Neuronal stem cell (in vitro differentiated cells): ENCODE data around the gene TMTC2.

Experiments
- DNase-seq: peaks from one replicate; pipeline ENCODE4 v3.0.0-alpha.2; 2013; ENCODE audit warnings: low spot score
- H2AFZ ChIP-seq: one replicate; pipeline ENCODE4 v1.6.1; 2013; ENCODE audit warnings: mild to moderate bottlenecking, low read length, inconsistent platforms
- H2AK5ac ChIP-seq: 2 replicates; pipeline ENCODE4 v1.6.1; 2013; ENCODE audit warnings: low read depth, mild to moderate bottlenecking, inconsistent platforms, low read length, moderate library complexity, mixed read lengths
- H2BK120ac ChIP-seq: 2 replicates; pipeline ENCODE4 v1.6.1; 2013; ENCODE audit warnings: low read depth, mild to moderate bottlenecking, inconsistent platforms, low read length, moderate library complexity, mixed read lengths
- H2BK12ac ChIP-seq: one replicate; pipeline ENCODE4 v1.6.1; 2013; ENCODE audit warnings: low read length, inconsistent platforms
- H2BK15ac ChIP-seq: 2 replicates; pipeline ENCODE4 v1.6.1; 2013; ENCODE audit warnings: mild to moderate bottlenecking, low read length, inconsistent platforms, mixed read lengths
- H2BK5ac ChIP-seq: one replicate; pipeline ENCODE4 v1.6.1; 2013; ENCODE audit warnings: inconsistent platforms, mild to moderate bottlenecking, low read length, moderate library complexity
- H3K14ac ChIP-seq: one replicate; pipeline ENCODE4 v1.6.1; 2013; ENCODE audit warnings: low read length, inconsistent platforms
- H3K18ac ChIP-seq: 2 replicates; pipeline ENCODE4 v1.6.1; 2013; ENCODE audit warnings: low read length, inconsistent platforms
- H3K23ac ChIP-seq: 2 replicates; pipeline ENCODE4 v1.6.1; 2013; ENCODE audit warnings: low read depth, mild to moderate bottlenecking, mixed read lengths, low read length, inconsistent platforms; ENCODE audit not compliant: poor library complexity
- H3K27ac ChIP-seq: replicated peaks from 3 replicates; pipeline ENCODE4 v1.5.1; 2013; ENCODE audit warnings: low read length, inconsistent platforms
- H3K27me3 ChIP-seq, 3 experiments: 2 replicates each; pipeline ENCODE4 v1.6.1; 2013; ENCODE audit warnings: low read length in 3 of 3, mild to moderate bottlenecking in 2 of 3, inconsistent platforms in 1 of 3, low read depth in 1 of 3, mixed read lengths in 1 of 3, moderate library complexity in 1 of 3; ENCODE audit not compliant: control insufficient read depth in 3 of 3, insufficient read depth in 3 of 3
- H3K36me3 ChIP-seq, 2 donors: replicated peaks in 1 of 2; 2 replicates each; pipeline ENCODE4 v1.6.1; 2013; ENCODE audit warnings: low read length in 2 of 2; ENCODE audit not compliant: control insufficient read depth in 2 of 2, insufficient read depth in 2 of 2
- H3K4ac ChIP-seq: 2 replicates; pipeline ENCODE4 v1.6.1; 2013; ENCODE audit warnings: inconsistent platforms, mild to moderate bottlenecking, low read length, moderate library complexity
- H3K4me1 ChIP-seq, 2 donors: 1 replicate in 1 of 2; 2 replicates in 1 of 2; pipeline ENCODE4 v1.6.1; 2013; ENCODE audit warnings: low read length in 2 of 2, low read depth in 1 of 2; ENCODE audit not compliant: control insufficient read depth in 2 of 2, insufficient read depth in 1 of 2
- H3K4me2 ChIP-seq: one replicate; pipeline ENCODE4 v1.6.1; 2013; ENCODE audit warnings: mild to moderate bottlenecking, low read length, inconsistent platforms; ENCODE audit not compliant: insufficient read depth, poor library complexity, severe bottlenecking
- H3K4me3 ChIP-seq, 2 donors: 2 replicates each; pipeline ENCODE4 v1.5.1; 2013; ENCODE audit warnings: low read length in 2 of 2, mild to moderate bottlenecking in 2 of 2, inconsistent platforms in 1 of 2, moderate library complexity in 1 of 2
- H3K79me1 ChIP-seq: one replicate; pipeline ENCODE4 v1.6.1; 2013; ENCODE audit warnings: low read depth, mild to moderate bottlenecking, inconsistent platforms, low read length, moderate library complexity
- H3K9ac ChIP-seq: one replicate; pipeline ENCODE4 v1.6.1; 2013; ENCODE audit warnings: mild to moderate bottlenecking, low read depth, low read length, inconsistent platforms; ENCODE audit not compliant: poor library complexity
- H3K9me3 ChIP-seq, 2 donors: replicated peaks in 1 of 2; 2 replicates each; pipeline versions ENCODE3 to v1.6.1; 2013; ENCODE audit warnings: low read length in 2 of 2, mild to moderate bottlenecking in 2 of 2, inconsistent platforms in 1 of 2, low read depth in 1 of 2, mixed read lengths in 1 of 2, moderate library complexity in 1 of 2; ENCODE audit not compliant: control insufficient read depth in 2 of 2, insufficient read depth in 1 of 2
- H4K8ac ChIP-seq: one replicate; pipeline ENCODE4 v1.6.1; 2013; ENCODE audit warnings: low read depth, mild to moderate bottlenecking, inconsistent platforms, low read length, moderate library complexity
- H4K91ac ChIP-seq: one replicate; pipeline ENCODE4 v1.6.1; 2013; ENCODE audit warnings: low read length, low read depth, mild to moderate bottlenecking, inconsistent platforms; ENCODE audit not compliant: poor library complexity
- WGBS, 2 donors: extraction: QIAGEN DNeasy Blood & Tissue Kit; methylation state at CpG; one replicate each; pipeline ENCODE4 v1.1.7; 2013; ENCODE audit warnings: missing lambda C conversion rate in 2 of 2, mixed read lengths in 1 of 2; ENCODE audit not compliant: insufficient read length in 2 of 2, insufficient replicate concordance in 1 of 2; ENCODE audit errors: extremely low coverage in 2 of 2; 5-methylcytosine and 5-hydroxymethylcytosine counted together

TMTC2 gene

GRCh38 chr12:82858534-82858917 is 171.8 kb downstream of the TMTC2 start:
- H3K4ac ChIP-seq = no peak overlapping the region
- WGBS, 2 donors = no CpG with 5 or more reads among the region's 3 CpGs
- no peak overlapping the region for H4K91ac ChIP-seq
- no peaks in the 10 kb centered on the region for H3K79me1 ChIP-seq
- no peak overlapping the region for H3K4me3 ChIP-seq
- H2BK120ac ChIP-seq = no peak overlapping the region
- no peak overlapping the region for H2BK15ac ChIP-seq
- no peak overlapping the region for H3K4me2 ChIP-seq
- H3K36me3 ChIP-seq = peaks cover 0 to 60% of the 10 kb centered on the region in 2 donors
- no peak overlapping the region for H2BK5ac ChIP-seq
- no peak for DNase-seq
- H3K23ac ChIP-seq = no peak overlapping the region
- H2BK12ac ChIP-seq = no peak overlapping the region
- H3K9me3 ChIP-seq = peaks cover 0 to 5% of the 10 kb centered on the region in 2 donors
- H3K27me3 ChIP-seq = no peaks in the 10 kb centered on the region
- no peak overlapping the region for H3K14ac ChIP-seq
- H3K18ac ChIP-seq = no peak overlapping the region
- H2AFZ ChIP-seq = no peak overlapping the region
- no peak overlapping the region for H3K9ac ChIP-seq
- no peak overlapping the region for H4K8ac ChIP-seq
- no peak overlapping the region for H3K27ac ChIP-seq
- peaks cover 3 to 8% of the 10 kb centered on the region in 2 donors for H3K4me1 ChIP-seq
- H2AK5ac ChIP-seq = no peak overlapping the region

GRCh38 chr12:82862069-82862841 is 175.5 kb downstream of the TMTC2 start:
- no peak overlapping the region for H4K8ac ChIP-seq
- H3K4me2 ChIP-seq = no peak overlapping the region
- no peak overlapping the region for H2BK5ac ChIP-seq
- H3K4me1 ChIP-seq = peaks cover 6 to 7% of the 10 kb centered on the region in 2 donors
- no peak overlapping the region for H3K4ac ChIP-seq
- no peak overlapping the region for H2AFZ ChIP-seq
- no CpG with 5 or more reads among the region's 1 CpG for WGBS, 2 donors
- no peak overlapping the region for H3K18ac ChIP-seq
- no peak overlapping the region for H2AK5ac ChIP-seq
- no peak overlapping the region for H2BK12ac ChIP-seq
- no peak overlapping the region for H2BK15ac ChIP-seq
- no peak overlapping the region for H3K27ac ChIP-seq
- H3K9me3 ChIP-seq = peaks cover 0 to 8% of the 10 kb centered on the region in 2 donors
- no peaks in the 10 kb centered on the region for H3K79me1 ChIP-seq
- no peak overlapping the region for H4K91ac ChIP-seq
- no peak overlapping the region for H3K9ac ChIP-seq
- H3K14ac ChIP-seq = no peak overlapping the region
- no peak overlapping the region for H2BK120ac ChIP-seq
- H3K4me3 ChIP-seq = no peak overlapping the region
- H3K23ac ChIP-seq = no peak overlapping the region
- peaks cover 0 to 59% of the 10 kb centered on the region in 2 donors for H3K36me3 ChIP-seq
- no peaks in the 10 kb centered on the region for H3K27me3 ChIP-seq
- no peak for DNase-seq

GRCh38 chr12:82862876-82863649 is 176.4 kb downstream of the TMTC2 start:
- Histone ChIP-seq H3K27ac (no peak overlapping the region), H3K9me3 (peaks cover 0 to 3% of the 10 kb centered on the region in 2 donors), H3K4me1 (peaks cover 5 to 8% of the 10 kb centered on the region in 2 donors), H2AFZ (no peak overlapping the region), H3K23ac (no peak overlapping the region), H3K4ac (no peak overlapping the region), H2BK12ac (no peak overlapping the region), H2BK120ac (no peak overlapping the region), H2BK15ac (no peak overlapping the region), H3K14ac (no peak overlapping the region), H3K4me3 (no peak overlapping the region), H3K27me3 (no peaks in the 10 kb centered on the region), H3K79me1 (no peaks in the 10 kb centered on the region), H2AK5ac (no peak overlapping the region), H3K4me2 (no peak overlapping the region), H4K8ac (no peak overlapping the region), H3K9ac (no peak overlapping the region), H3K36me3 (peaks cover 0 to 51% of the 10 kb centered on the region in 2 donors), H4K91ac (no peak overlapping the region), H2BK5ac (no peak overlapping the region), H3K18ac (no peak overlapping the region)
- WGBS, 2 donors = no CpG with 5 or more reads among the region's 6 CpGs
- DNase-seq = no peak

- Histone ChIP-seq H3K9me3 (peaks cover 0 to 3% of the 10 kb centered on the region in 2 donors), H4K91ac (no peak overlapping the region), H2BK12ac (no peak overlapping the region), H2BK15ac (no peak overlapping the region), H4K8ac (no peak overlapping the region), H3K27ac (no peak overlapping the region), H3K4me3 (no peak overlapping the region), H3K4ac (no peak overlapping the region), H3K79me1 (no peaks in the 10 kb centered on the region), H3K23ac (no peak overlapping the region), H3K4me2 (no peak overlapping the region), H3K36me3 (peaks cover 0 to 22% of the 10 kb centered on the region in 2 donors), H2AK5ac (no peak overlapping the region), H2AFZ (no peak overlapping the region), H2BK120ac (no peak overlapping the region), H2BK5ac (no peak overlapping the region), H3K4me1 (peaks cover 10 to 26% of the 10 kb centered on the region in 2 donors), H3K9ac (no peak overlapping the region), H3K18ac (no peak overlapping the region), H3K27me3 (no peaks in the 10 kb centered on the region), H3K14ac (no peak overlapping the region)
- WGBS, 2 donors = no CpG with 5 or more reads among the region's 4 CpGs
- no peak for DNase-seq
Measured at GRCh38 chr12:82866227-82866775, 179.6 kb downstream of the TMTC2 start.
